Glomerular visceral epithelial cell (primary cell): Measurements from ENCODE around the gene OLIG3.
A peak's percentile ranks its signal among the peaks of the same experiment; 100 is the strongest.

Experiments
- DNase-seq: peaks from one replicate; pipeline ENCODE4 v3.0.0-alpha.2; 2016; ENCODE audit errors: extremely low spot score

Gene OLIG3

DNA sequence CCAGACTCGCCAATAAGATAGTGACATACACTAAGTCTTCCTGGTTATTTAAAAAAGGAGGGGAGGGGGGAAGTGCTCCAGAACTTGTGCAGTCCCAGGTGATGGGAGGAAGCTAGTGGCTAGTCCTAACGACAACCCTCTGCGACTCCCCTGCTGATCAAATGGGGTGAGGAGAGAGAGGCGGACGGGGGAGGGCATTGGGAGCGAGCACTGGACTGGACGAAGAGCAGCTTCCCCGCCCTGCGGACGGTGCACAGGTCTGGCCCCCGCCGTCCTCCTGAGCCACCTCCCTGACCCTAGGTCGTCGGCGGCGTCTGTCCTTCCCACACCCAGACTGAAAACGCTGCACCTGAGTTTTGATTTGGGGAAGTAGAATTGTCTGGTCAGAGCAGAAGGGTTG lies 2.2 kb upstream of the OLIG3 start:
- no peak for DNase-seq

DNA sequence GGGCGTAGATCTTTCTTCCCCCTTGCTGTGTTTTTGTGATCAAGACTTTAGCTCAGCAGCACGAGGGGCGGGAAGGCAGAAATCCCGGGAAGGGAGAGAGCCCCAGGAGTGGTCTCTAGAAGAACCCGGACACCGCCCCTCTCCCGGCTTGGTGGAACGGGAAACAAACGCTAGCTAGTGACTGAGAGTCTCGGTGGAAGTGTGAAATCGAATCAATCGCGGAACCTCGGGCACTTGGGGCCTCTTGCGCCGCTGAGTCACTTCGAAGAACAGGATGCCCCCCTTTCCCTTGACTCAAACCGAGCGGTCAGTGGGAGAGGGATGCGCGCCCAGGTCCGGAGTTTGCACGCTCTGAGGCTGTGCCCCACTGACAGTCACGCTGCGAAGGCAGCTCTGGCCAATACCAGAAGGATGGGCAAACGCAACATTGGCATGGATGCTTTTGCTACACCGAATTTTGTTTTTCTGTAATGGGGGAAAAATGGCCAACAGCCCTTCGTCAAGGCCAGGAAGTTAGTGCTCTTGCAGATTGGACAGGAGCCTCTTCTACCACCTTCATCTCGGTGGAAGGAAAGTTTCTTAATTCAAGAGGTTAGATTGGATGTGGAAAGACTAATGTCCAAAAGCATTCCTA lies 1.6 kb upstream of the OLIG3 start:
- DNase-seq: no peak

DNA sequence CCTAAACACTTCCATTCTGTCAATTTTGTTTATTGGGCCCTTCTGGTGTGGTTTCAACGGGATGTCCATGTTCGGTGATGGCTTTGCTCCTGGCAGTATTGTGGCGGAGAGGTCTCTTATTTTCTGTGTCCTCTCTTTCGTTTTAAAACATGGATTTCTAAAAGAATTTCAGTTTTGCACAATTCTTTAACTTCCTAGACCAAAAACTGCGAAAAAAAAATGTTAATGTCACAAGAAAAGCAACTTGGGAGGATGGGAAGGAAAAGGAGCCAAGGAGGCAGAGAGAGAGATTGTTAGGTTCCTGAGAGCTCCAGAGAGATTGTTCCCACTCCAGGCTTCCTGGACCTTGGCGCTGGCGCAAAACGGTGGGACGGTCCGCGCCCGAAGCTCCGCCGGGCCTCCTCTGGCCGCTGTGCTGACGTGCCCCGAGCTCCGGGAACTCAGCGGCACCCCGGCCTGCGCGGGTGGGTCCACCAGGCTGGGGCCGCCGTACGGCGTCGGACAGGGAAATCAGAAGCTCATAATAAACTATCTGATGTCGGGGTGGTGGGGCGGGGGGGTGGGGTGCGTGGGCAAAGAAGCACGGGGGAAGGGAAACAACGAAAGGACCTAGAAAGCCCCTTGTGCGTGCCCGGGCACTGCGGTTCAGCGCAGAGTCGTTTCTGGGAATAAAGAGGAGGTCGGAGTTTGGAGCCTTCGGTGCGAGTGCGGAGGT lies 951 bp upstream of the OLIG3 start:
- DNase-seq: no peak

DNA sequence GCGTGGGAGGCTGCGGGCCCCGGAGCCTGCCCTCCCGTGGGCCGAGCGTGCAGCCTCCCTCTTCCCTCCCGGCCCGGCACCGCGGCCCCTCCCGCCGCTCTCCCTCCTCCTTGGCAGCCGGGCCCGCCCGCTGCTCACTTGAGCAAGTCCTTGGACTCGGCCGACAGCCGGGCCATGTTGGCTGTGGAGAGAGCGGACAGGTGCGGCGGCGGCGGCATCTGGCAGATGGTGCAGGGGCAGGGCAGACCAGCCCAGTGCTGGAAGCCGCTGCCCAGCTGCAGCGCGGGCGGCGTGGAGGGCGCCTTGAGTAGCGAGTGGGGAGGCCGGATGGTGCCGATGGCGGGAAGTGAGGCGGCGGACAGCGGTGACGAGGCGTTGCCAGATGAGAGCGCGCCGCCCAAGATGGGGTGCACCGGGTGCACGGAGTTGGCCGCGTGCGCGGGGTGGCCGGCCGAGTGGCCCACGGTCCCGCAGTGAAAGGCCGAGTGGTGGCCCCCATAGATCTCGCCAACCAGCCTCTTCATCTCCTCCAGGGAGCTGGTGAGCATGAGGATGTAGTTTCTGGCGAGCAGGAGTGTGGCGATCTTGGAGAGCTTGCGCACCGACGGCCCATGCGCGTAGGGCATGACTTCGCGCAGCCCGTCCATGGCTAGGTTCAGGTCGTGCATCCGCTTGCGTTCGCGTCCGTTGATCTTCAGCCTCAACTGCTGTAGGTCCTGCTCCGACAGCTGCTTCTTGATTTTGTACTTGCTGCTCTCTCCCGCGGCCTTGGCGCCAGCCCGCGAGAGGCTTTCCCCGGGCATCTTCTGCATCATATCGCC lies 766 bp downstream of the OLIG3 start:
- DNase-seq: peak; percentile 5

DNA sequence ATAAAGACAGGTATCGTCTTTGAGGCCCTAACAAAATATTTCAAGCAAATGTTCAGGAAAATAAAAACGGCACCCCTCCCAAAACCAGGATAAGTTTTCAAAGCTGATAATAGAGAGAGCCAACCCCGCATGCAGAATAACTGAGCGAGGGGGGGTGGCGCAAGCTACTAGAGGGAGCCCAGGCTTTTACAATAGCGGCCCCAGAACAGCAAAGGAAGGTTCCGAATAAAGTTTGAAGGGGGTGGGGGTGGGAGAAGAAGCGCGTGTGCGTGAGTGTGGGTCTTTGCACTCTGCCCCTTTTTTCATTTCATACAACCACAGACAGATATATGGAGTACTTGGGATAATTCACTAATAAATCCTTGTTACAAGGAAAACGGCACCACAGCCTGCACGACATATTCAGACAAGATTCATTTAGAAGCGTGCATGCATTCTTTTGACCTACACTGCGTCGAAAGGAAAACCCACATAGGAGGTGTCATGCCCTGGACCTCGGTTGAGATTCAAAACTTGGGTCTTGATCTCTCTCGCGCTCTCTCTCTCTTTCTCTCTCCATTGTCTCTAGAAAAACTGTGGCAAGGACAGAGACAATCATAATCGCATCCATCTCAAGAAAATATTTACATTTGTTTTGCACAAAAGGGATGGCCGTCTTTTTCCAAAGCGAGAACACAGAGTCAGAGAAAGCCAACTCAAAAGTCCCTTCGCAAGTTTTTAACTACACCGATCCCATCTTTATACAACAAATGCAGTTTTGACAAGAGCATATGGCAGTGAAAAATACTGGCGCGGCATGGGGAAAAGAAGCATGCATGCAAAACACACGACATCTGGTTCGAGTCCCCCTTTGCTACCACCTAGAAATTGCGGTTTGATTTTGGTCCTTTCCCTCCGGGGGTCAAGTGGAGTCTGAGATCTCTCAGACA lies 1.6 kb downstream of the OLIG3 start:
- no peak for DNase-seq

DNA sequence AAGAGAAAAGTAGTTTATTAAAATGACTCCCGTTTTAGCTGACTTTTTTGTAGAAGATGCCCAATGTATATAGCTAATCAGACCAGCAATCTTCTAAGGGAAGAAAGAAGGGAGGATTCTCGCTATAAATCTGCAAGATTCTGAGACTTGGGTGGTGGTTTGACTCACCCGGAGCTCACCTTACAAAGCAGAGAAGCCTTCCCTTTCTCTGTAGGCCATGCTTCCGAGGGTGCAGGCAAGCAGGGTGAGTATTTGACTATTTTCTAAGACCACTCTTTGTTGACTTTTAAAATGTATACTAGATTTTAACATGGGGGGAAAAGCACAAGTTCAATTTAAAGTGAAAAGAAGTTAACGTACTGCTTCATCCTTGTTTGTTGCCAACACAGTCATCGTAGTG lies 2.7 kb downstream of the OLIG3 start:
- no peak for DNase-seq

DNA sequence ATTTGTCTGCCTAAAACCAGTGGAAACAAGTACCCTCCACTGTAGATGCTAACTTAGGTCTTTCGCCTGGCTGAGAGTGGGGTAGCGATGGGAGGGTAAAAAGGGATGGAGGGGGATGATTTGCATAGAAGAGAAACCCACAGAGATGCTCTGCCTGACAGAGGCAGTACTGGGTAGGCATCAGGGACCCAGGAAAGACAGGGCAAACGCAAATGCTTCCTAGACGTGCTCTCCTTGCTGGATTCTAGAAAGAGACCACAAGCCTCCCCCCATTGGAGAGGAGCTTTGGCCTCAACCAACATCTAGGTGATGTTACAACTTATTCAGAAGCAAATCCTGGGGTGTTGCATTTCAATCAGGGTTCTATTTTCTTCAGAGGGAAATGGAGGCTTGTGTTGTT lies 3.2 kb downstream of the OLIG3 start:
- DNase-seq: no peak

DNA sequence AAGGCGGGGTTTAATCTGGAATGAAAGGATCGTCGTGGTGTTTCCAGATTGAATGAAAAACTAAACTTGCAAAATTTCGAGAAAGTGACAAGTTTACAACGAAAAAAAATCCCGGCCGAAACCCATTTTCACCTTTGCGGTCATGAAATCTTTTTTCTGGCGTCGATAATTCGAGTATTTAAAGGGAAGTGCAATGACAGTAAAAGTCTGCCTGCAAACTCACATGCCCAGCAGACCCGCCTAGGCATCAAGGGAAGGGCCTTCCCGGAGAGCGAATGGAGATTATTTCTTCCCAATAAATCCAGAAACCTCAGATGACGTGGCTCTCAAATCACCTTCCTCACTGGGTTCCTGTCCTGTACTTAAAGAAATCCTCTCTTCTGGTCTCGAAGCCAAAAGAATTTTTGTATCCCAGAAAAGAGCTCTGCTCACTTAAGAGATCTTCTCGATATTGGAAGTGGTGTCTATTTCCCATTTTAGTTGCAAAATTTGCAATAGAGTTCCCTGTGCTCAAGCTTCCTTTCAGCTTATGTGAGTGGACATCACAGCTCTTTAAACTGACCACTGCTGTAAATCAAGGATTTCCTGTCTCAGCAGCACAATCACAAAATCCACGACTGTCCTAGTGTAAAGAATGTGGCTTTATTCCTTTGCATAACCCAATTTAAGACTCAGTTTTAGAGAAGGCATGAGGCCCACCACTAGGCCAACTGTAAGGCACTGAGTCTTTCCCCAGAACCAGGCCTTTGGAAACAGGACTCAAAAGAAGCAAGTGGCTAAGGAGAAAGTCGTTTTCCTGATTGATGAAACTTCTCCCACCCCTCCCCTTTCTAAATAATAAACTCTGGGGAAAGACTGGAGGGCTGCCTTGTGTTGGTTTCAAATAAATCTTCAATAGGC lies 3.9 kb downstream of the OLIG3 start:
- no peak for DNase-seq

DNA sequence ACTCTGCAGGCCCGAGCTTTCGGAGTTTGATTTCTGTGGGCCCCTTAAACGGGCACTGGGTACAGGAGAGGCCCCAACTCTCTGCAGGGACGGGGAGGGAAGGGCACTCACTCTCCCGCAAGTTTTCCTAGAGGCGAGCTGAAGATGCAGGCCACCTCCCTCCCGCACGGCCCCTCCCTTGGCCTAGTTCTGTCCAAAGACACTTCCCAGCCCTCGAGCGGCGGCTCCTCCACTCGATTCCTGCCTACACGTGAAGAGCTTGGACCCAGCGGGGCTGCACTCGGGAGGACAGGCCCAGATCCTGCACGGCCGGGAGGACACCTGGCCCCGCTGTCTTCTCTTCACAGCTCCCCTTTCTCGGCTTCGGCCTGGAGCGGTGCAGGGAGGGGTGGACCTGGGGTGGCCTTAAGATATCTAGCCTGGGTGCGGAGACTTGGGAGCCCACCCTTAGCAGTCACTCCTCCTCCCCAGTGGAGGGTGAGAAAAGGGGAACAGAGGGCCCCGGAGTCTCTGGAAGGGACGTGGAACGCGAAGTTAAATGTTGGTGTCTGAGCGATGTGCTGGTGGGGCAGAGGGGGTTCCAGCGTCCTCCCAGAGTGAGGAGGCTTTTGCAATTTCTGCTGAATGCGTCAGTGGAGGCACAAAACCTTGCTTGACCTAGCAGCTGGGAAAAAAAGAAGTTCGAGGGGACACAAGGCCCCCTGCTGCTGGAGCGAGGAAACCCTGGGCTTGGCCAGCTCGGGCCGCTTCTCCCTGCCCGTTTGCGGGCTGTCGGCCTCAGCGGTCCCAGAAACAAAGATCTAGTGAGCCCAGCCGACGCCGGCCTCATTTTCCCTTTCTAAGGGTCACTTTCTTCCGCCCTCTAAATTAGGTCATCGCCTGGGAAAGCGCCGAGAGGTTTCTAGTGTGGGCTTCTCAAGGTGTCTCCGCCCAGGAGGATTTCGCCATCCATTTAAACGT lies 4.9 kb downstream of the OLIG3 start:
- no peak for DNase-seq

DNA sequence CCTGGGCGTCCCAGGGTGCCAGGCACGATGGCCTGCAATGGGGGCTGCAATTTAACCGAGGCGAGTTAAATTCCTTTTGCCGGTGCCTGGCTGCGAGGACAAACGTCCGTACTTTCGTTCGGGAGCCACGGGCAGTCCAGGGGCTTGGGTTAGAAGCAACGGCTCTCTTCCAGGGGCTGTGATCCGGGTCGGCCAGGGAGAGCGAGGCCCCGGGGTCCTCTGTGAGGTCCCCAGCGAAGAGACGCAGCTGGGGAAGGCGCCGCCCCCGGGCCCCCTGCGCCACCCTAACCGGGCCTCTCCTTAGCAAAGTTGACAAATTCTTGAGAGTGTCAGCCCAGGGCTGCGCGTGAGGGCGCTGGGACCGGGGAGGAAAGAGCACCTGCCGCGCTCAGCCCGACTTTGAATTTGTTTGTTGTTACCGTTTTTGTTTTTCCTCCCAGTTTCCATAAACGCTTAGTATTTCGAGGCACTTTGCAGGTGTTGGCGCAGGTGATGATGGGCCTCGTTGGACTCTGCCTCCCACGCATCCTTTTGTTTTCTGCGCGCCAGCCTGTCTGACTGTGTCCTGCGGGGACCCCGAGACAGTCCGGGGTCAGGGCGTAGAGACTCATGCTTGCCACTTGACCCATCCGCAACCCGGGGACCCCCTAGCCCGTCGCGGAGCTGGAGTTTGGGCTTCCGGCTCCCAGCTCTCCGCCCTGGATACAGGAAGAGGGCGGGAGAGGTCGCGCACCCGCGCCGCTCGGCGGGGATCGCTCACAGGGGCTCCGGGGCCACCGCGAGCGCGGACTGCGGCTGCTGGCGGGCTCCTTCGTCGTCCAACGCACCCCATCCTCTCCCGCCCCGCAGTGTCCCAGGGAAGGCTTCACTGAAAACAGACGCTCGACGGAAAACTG lies 5.8 kb downstream of the OLIG3 start:
- no peak for DNase-seq

DNA sequence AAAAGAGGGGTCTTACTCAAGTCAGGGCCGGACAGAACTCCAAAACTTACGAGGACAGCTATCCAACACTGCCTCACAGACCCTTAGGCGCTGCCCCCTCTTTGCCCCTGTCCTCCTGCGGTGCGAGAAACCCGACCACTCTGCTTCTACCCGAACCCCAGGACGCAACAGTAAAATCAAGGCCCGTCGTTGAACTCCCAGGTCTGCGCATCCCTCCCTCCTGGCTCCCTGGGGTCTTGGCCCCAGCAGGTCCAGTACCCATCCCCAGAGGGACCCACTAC lies 6.4 kb downstream of the OLIG3 start:
- no peak for DNase-seq

DNA sequence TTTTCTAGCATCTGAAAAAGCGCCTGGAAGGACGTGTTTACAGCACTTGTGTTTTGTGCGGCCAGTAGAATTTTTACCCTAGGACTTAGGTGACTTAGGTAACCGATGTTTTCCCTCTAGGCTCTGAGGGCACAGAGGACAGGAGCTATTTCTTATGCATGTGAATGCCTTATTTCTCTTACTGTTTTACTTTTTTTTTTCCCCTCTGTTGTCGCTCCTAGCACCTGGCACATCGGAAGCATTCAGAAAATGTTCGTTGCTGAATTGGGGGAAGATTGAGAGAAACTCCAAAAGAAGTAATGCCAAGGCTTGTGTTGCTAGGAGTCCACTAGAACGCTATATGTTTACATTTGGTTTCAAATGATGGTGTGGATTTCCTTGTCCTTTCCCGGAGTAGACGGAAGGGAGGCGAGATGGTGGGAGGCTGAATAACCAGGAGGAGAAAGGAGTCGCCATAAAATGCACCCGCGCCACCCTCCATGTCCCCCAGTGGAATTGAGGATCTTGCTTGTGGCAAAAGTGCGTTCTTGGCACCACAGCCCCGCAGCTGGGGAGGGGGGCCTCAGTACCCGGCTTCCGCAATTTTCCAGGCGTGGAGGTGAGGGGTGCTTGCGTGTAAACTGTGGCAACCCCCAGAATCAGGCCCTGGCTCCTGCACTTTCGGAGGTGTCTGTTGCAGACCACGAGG lies 6.9 kb downstream of the OLIG3 start:
- no peak for DNase-seq

DNA sequence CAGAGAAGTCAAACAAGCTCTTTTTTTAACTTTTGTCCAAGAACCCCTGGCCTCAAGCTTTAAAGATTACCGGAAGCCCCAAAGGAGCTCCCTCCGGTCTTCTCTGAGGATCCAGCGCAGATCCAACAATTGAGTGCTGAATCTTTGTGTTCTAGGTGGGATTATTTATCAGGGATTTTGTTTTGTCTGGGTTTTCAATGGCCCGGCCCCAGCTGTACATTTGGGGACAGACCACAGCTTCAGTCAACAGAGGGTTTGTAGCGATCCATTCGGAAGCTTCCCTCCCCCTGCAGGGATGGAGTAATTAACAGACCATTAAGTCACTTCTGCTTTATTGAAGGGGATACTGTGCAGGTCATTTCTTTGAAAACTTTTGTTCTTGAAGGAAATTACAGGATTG lies 7.8 kb downstream of the OLIG3 start:
- no peak for DNase-seq

DNA sequence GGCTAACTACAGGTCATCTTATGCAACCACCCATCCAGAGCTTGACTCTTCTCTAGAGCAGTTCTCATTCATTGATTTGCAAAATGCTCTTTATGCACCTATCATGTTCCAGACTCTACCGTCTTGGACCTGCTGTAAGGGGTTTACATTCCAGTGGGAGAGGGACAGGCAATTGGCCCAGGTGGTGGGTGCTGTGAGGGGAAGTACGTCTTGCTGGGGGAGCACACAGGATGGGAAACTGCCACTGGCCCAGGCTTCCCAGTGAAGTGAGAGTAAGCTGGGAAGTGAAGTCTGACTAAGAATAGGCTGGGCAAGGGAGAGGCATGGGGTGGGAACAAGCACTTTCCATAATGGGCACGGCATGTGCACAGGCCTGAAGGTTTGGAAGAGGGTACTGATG lies 13.8 kb downstream of the OLIG3 start:
- no peak for DNase-seq

DNA sequence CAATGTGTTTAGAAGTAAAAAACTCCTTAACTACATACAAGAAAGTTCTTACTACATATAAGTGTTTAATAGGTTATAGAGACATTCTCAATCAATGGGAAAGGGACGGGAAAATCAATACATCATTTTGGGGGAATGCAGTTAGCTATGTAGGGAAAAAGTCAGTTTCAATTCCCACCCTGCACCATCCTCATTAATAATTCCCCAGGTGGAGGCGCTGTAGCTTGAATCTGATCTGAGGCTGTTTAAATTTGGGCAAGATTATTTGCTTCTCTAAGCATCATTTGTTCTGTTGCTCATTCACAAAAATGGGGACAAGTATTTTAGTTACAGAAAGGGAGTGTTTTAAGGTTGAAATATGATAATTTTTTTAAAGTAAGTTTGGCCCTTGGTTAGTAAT lies 19.1 kb downstream of the OLIG3 start:
- no peak for DNase-seq

DNA sequence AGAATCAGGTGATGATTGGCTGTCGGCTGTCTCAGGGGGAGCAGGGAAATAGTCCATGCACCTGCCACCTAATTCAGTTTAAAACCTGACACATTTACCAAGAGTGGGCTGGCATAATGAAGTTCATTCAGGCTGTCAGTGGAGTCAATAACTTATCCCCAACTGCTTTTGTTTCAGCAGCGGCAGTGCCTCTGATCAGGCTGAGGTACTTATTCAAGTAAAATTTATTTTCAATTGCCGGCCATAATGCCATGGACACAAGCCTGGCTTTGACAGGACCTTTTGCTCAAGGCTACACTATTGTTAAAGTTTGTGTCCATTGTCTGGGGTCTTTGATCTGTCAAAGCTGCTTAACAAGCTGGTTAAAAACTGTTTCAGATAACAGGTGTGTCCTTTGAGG lies 20.6 kb downstream of the OLIG3 start:
- DNase-seq: no peak

DNA sequence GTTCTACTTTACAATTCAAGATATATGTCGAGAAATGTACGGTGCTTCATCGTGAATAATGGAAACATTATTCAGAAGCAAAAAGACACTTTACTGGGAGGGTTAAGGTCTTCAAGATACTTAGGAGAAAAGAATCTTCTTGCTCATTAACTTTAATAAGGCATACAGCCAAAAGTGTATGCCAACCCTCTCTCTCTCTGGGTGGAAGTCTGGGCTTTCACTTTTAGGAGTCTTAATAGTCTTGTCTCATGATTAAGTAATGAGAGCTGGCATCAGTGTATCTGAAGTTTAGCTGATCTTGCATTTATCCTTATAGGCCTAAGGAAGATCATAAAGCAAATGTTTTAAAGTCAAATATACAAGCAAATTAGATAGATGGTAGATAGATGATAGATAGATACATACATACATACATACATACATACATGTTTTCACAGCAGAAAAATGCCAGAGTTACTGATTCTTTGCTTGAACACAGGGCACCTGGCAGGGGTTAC lies 21.5 kb downstream of the OLIG3 start:
- no peak for DNase-seq

DNA sequence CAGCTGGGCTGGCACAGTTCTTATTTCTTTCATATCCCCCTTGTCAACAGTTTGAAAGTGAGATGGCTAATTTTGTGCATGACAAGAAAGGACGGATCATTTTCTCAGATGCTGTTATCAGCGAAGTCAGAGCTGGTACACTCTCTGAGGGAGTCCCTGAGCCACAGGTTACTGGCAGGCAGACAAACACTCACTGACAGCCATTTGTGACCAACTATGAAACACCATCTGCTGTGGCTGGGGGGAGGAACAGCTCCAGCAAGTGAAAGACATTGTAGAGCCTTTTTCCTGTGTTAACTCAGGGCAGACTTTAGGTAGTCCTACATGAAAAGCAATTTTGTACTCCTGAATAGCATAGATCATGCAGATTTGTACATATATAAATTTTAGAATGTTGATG lies 22.2 kb downstream of the OLIG3 start:
- no peak for DNase-seq
